NCI-H510A treated with DMSO at 0.1 percent for 48 hours (cell line): ENCODE measurements around the gene IGFL2.

ENCODE experiments used
- DNase-seq: peaks from one replicate; lab custom pipeline; 2025; lab: John Stamatoyannopoulos, UW

The IGFL2 gene

DNA sequence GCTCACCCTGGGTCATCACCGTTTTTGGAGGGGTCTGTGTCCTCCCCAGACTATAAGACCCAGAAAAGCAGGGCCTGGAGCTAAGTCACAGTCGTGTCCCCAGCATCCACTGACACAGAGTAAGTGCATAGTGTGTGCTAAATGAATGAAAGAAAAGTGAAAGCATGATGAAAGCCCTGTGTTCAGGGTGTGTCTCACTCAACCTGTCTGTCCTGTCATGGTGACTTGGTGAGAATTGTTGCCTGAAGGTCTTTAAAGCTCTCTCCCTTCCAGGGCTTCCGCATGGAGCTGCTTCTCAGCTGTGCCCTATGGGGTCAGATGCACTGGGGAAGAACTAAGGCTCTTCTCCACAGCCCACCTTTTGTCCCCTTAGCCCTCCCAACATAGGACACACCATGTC, 61.0 kb downstream of the IGFL2 start:
- DNase-seq: no peak

DNA sequence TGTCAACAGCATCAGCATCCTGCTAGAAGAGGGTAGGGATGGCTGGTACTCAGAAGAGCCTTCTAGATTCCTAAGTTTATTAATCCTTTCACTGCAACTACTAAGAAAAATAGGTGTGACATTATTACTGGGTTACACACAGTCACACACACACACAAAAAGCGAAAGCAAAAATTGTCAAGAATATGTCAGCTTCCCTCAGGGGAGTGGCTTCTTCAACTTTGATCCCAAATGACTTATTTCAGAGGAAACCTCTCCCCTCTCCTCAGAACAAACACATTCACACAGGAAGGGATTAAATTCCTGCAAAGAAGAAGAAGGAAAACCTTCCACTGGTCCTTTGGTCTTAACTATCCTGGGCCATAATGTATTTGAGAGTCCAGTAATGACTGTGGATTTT, 61.4 kb downstream of the IGFL2 start:
- no peak for DNase-seq

DNA sequence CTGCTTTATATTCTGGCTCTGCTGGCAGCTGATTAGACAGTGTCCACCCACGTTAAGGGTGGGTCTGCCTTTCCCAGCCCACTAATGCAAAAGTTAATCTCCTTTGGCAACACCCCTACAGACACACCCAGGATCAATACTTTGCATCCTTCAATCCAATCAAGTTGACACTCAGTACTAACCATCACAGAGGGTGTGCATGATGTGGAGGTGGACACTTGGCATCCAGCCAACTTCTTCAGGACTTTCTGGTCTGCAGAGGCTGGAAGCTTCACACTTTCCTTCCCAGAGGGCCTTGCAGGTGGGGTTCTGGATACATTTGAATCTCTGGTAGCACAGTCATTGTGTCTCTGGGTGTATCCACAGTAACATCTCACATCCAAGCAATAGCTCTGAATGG, 62.6 kb downstream of the IGFL2 start:
- no peak for DNase-seq
